Panc1 (cell line): ENCODE results near the gene IHH. TPM values are rescaled to one million over a fixed set of nuclear protein-coding genes. Genes with fewer than 3 reads are reported as not detected.

Experiments
- ATAC-seq: fragments of 200-7000 bp; cut with Tn5 transposase; 2 replicates; pipeline ENCODE4 v1.9.1; 2020; ENCODE audit warnings: mild to moderate bottlenecking, moderate library complexity
- BruUV-seq: library from RNA; stranded (reverse); fragments of 400-500 nt; replicated peaks from 2 replicates; lab custom pipeline; 2021; lab: Mats Ljungman, UMichigan
- CTCF ChIA-PET: fragments of 300-600 bp; sonication (Branson Sonifier 250); formaldehyde crosslinking; loops from one replicate; lab custom pipeline; 2022; ENCODE audit warnings: antibody characterized with exemption; lab: Charles Lee
- POLR2A ChIA-PET: fragments of 300-600 bp; sonication (Branson Sonifier 250); formaldehyde crosslinking; loops from one replicate; lab custom pipeline; 2022; ENCODE audit warnings: antibody characterized with exemption; lab: Charles Lee
- DNase-seq: peaks from one replicate; pipeline ENCODE4 v3.0.0-alpha.2; 2010; ENCODE audit warnings: low read depth, low spot score
- H3K27ac ChIP-seq: 2 replicates; pipeline ENCODE4 v1.5.1; 2011; ENCODE audit warnings: mild to moderate bottlenecking, low read length, inconsistent platforms
- H3K27me3 ChIP-seq: fragments of 200-500 bp; sonication (Bioruptor generic); 2 replicates; pipeline ENCODE4 v1.6.0; 2014; ENCODE audit warnings: low read length, inconsistent platforms; ENCODE audit not compliant: control insufficient read depth, insufficient read depth
- H3K36me3 ChIP-seq: fragments of 200-500 bp; sonication (Bioruptor generic); 2 replicates; pipeline ENCODE4 v1.5.1; 2014; ENCODE audit warnings: inconsistent platforms, mild to moderate bottlenecking, low read length, moderate library complexity; ENCODE audit not compliant: control insufficient read depth, insufficient read depth
- H3K4me1 ChIP-seq: 2 replicates; pipeline ENCODE4 v1.5.1; 2011; ENCODE audit warnings: inconsistent platforms, mild to moderate bottlenecking, low read length, moderate library complexity; ENCODE audit not compliant: control insufficient read depth, insufficient read depth
- H3K4me3 ChIP-seq, 2 experiments: 2 replicates each; pipeline ENCODE4 v1.5.1; 2011 to 2012; ENCODE audit warnings: low read depth in 2 of 2, low read length in 2 of 2, mild to moderate bottlenecking in 2 of 2, inconsistent platforms in 1 of 2, moderate library complexity in 1 of 2
- H3K9me3 ChIP-seq: fragments of 200-500 bp; sonication (Bioruptor generic); 2 replicates; pipeline ENCODE4 v1.5.1; 2014; ENCODE audit warnings: low read depth, mild to moderate bottlenecking, inconsistent platforms, low read length, moderate library complexity; ENCODE audit not compliant: control insufficient read depth, insufficient read depth
- POLR2AphosphoS5 ChIP-seq: IDR thresholded peaks from 2 replicates; pipeline ENCODE4 v1.6.1; 2012; ENCODE audit warnings: mild to moderate bottlenecking, low read depth, low read length, moderate library complexity
- SIN3A ChIP-seq: IDR thresholded peaks from 2 replicates; pipeline ENCODE4 v1.6.1; 2012; ENCODE audit warnings: low read depth, mild to moderate bottlenecking, low read length, moderate library complexity, borderline replicate concordance; ENCODE audit not compliant: insufficient read depth
- TCF7L2 ChIP-seq: IDR thresholded peaks from 2 replicates; pipeline ENCODE4 v1.6.1; 2011; ENCODE audit warnings: mild to moderate bottlenecking, low read depth, low read length, inconsistent platforms
- in situ Hi-C: cut with HindIII; loops from 2 replicates; pipeline ENCODE4 v1.10.0; 2016; ENCODE audit warnings: low sequenced_read_pairs, low pct_unique_long_range_greater_than_20kb
- intact Hi-C: fragments of 100-400 bp; cut with micrococcal nuclease; formaldehyde crosslinking; loops from one replicate; pipeline ENCODE4 v1.10.0; 2022; ENCODE audit not compliant: unreplicated experiment
- total RNA-seq: library from RNA; stranded (reverse); gene quantifications from one replicate; pipeline ENCODE4 v1.2.1, GENCODE V29; 2021; ENCODE audit not compliant: unreplicated experiment
- TF ChIP-seq, protein P1 (sequence below), 2 experiments: IDR thresholded peaks; 2 replicates each; pipeline ENCODE4 v1.6.1; 2011 to 2012; ENCODE audit warnings: low read depth in 2 of 2, control low read depth in 1 of 2, low read length in 1 of 2, mild to moderate bottlenecking in 1 of 2, moderate library complexity in 1 of 2; ENCODE audit not compliant: insufficient read depth in 1 of 2
- TF ChIP-seq, protein P2 (sequence below): fragments of 450-650 bp; IDR thresholded peaks from 2 replicates; pipeline ENCODE4 v1.5.1; 2017; ENCODE audit warnings: mild to moderate bottlenecking

Gene IHH
- total RNA-seq, 1 experiment from 2014 or later: 0.23 TPM

DNA sequence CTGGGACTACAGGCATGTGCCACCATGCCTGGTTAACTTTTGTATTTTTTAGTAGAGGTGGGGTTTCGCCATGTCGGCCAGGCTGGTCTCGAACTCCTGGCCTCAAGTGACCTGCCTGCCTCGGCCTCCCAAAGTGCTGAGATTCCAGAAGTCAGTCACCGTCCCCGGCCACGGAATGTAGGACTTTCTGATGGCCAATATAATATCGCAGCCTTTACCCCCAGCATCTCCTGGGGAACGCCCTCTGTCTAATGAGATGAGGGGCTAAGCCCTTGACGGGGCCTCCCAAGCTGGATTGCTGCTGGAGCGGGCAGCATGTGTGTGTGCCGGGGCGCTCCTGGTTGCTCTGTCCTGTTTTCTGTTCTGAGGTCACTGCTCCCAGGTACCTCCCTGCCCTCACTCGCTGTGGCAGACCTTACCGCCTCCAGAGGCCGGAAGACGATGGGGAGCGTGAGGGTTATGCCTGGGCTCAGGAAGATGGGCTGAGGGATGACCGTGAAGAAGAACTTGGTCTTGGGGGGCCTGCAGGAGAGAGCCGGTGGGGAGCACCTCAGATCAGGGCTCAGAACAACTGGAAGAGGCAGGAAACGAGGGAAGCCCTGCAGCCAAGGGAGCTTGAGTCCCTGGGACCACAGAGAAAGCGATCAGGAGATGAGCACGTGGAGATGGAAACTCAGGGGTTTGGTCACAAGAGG, 28.5 kb downstream of the IHH start:
- Histone ChIP-seq H3K4me3 (no peak overlapping the region), H3K4me1 (no peaks in the 10 kb centered on the region), H3K27ac (no peak overlapping the region), H3K9me3 (no peaks in the 10 kb centered on the region), H3K27me3 (peaks cover 2% of the 10 kb centered on the region; the same call in 1 of the 2 replicates), H3K36me3 (no peaks in the 10 kb centered on the region)
- POLR2A ChIA-PET: no interaction called here
- in situ Hi-C loops: no loop called here
- DNase-seq: no peak
- TF ChIP-seq TCF7L2: no peak
- no peak for TF ChIP-seq POLR2AphosphoS5
- TF ChIP-seq, protein P1, sequence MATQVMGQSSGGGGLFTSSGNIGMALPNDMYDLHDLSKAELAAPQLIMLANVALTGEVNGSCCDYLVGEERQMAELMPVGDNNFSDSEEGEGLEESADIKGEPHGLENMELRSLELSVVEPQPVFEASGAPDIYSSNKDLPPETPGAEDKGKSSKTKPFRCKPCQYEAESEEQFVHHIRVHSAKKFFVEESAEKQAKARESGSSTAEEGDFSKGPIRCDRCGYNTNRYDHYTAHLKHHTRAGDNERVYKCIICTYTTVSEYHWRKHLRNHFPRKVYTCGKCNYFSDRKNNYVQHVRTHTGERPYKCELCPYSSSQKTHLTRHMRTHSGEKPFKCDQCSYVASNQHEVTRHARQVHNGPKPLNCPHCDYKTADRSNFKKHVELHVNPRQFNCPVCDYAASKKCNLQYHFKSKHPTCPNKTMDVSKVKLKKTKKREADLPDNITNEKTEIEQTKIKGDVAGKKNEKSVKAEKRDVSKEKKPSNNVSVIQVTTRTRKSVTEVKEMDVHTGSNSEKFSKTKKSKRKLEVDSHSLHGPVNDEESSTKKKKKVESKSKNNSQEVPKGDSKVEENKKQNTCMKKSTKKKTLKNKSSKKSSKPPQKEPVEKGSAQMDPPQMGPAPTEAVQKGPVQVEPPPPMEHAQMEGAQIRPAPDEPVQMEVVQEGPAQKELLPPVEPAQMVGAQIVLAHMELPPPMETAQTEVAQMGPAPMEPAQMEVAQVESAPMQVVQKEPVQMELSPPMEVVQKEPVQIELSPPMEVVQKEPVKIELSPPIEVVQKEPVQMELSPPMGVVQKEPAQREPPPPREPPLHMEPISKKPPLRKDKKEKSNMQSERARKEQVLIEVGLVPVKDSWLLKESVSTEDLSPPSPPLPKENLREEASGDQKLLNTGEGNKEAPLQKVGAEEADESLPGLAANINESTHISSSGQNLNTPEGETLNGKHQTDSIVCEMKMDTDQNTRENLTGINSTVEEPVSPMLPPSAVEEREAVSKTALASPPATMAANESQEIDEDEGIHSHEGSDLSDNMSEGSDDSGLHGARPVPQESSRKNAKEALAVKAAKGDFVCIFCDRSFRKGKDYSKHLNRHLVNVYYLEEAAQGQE (IDR thresholded peaks at IDR 0.05; ENCODE audit: insufficient read depth in 1 of 2, low read depth in 2 of 2, low read length in 1 of 2): no peak
- no peak for TF ChIP-seq SIN3A
- TF ChIP-seq, protein P2, sequence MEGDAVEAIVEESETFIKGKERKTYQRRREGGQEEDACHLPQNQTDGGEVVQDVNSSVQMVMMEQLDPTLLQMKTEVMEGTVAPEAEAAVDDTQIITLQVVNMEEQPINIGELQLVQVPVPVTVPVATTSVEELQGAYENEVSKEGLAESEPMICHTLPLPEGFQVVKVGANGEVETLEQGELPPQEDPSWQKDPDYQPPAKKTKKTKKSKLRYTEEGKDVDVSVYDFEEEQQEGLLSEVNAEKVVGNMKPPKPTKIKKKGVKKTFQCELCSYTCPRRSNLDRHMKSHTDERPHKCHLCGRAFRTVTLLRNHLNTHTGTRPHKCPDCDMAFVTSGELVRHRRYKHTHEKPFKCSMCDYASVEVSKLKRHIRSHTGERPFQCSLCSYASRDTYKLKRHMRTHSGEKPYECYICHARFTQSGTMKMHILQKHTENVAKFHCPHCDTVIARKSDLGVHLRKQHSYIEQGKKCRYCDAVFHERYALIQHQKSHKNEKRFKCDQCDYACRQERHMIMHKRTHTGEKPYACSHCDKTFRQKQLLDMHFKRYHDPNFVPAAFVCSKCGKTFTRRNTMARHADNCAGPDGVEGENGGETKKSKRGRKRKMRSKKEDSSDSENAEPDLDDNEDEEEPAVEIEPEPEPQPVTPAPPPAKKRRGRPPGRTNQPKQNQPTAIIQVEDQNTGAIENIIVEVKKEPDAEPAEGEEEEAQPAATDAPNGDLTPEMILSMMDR: no peak
- BruUV-seq: no TSS peak
- intact Hi-C loops: no loop called here
- no peak for ATAC-seq
- CTCF ChIA-PET: interaction anchor here (0.6 kb wide), 1 partner anchor 151 kb away, joined by 5 read pairs; the partner anchor contains the start of gene WNT10A

GRCh38 chr2:219031005-219031738, 29.5 kb downstream of the IHH start:
- no peaks in the 10 kb centered on the region for H3K36me3 ChIP-seq
- peaks cover 2% of the 10 kb centered on the region; the same call in 1 of the 2 replicates for H3K27me3 ChIP-seq
- BruUV-seq: no TSS peak
- intact Hi-C loops (loop anchor here (2.0 kb wide), 1 partner anchor 32 kb away; no protein-coding TSS in a partner anchor), in situ Hi-C loops (no loop called here)
- ChIA-PET POLR2A (no interaction called here), CTCF (interaction anchor here (0.6 to 0.7 kb wide), 2 partner anchors 150 to 510 kb away, joined by 4 to 5 read pairs; partner anchors contain the start of gene WNT10A)
- no peak overlapping the region for H3K4me3 ChIP-seq
- no peaks in the 10 kb centered on the region for H3K9me3 ChIP-seq
- H3K4me1 ChIP-seq: no peaks in the 10 kb centered on the region
- no peak for ATAC-seq
- no peak overlapping the region for H3K27ac ChIP-seq
- TF ChIP-seq POLR2AphosphoS5 (no peak), TCF7L2 (no peak), SIN3A (no peak)
- TF ChIP-seq, protein P2: no peak
- TF ChIP-seq, protein P1 (IDR thresholded peaks at IDR 0.05; ENCODE audit: insufficient read depth in 1 of 2, low read depth in 2 of 2, low read length in 1 of 2): no peak
- no peak for DNase-seq
